SK-N-MC (cell line): ENCODE data around the gene ATXN1.

ENCODE experiments used
- DNase-seq: peaks from one replicate; pipeline ENCODE4 v3.0.0-alpha.2; 2011; ENCODE audit warnings: low read depth, low spot score
- H3K27ac ChIP-seq: fragments of 200-600 bp; sonication (generic); 2 replicates; pipeline ENCODE4 v1.5.1; 2016; ENCODE audit warnings: mixed run types
- H3K36me3 ChIP-seq: fragments of 200-600 bp; sonication (generic); 2 replicates; pipeline ENCODE4 v1.6.1; 2017; ENCODE audit warnings: antibody characterized with exemption, low read length, mixed read lengths; ENCODE audit not compliant: insufficient read depth
- H3K4me3 ChIP-seq: fragments of 200-600 bp; sonication (generic); 2 replicates; pipeline ENCODE4 v1.5.1; 2016
- H3K9ac ChIP-seq: fragments of 200-600 bp; sonication (generic); 2 replicates; pipeline ENCODE4 v1.8.0; 2017; ENCODE audit warnings: mixed run types, mixed read lengths; ENCODE audit not compliant: insufficient read length
- H3K9me3 ChIP-seq: fragments of 200-600 bp; sonication (generic); 2 replicates; pipeline ENCODE4 v1.6.1; 2017; ENCODE audit warnings: low read depth, mild to moderate bottlenecking, antibody characterized with exemption, low read length, moderate library complexity, mixed read lengths
- EZH2 ChIP-seq: fragments of 200-600 bp; sonication (generic); IDR thresholded peaks from one replicate; pipeline ENCODE4 v1.6.1; 2017; ENCODE audit warnings: antibody characterized with exemption
- FOXP2 ChIP-seq: optimal IDR thresholded peaks from 2 replicates; pipeline ENCODE3; 2011; ENCODE audit warnings: mild to moderate bottlenecking, moderate library complexity; ENCODE audit not compliant: insufficient read depth; ENCODE audit errors: extremely low read length, control extremely low read depth
- POLR2AphosphoS5 ChIP-seq: IDR thresholded peaks from 2 replicates; pipeline ENCODE4 v1.6.1; 2012; ENCODE audit warnings: mild to moderate bottlenecking, low read depth, low read length, borderline replicate concordance

The ATXN1 gene

DNA sequence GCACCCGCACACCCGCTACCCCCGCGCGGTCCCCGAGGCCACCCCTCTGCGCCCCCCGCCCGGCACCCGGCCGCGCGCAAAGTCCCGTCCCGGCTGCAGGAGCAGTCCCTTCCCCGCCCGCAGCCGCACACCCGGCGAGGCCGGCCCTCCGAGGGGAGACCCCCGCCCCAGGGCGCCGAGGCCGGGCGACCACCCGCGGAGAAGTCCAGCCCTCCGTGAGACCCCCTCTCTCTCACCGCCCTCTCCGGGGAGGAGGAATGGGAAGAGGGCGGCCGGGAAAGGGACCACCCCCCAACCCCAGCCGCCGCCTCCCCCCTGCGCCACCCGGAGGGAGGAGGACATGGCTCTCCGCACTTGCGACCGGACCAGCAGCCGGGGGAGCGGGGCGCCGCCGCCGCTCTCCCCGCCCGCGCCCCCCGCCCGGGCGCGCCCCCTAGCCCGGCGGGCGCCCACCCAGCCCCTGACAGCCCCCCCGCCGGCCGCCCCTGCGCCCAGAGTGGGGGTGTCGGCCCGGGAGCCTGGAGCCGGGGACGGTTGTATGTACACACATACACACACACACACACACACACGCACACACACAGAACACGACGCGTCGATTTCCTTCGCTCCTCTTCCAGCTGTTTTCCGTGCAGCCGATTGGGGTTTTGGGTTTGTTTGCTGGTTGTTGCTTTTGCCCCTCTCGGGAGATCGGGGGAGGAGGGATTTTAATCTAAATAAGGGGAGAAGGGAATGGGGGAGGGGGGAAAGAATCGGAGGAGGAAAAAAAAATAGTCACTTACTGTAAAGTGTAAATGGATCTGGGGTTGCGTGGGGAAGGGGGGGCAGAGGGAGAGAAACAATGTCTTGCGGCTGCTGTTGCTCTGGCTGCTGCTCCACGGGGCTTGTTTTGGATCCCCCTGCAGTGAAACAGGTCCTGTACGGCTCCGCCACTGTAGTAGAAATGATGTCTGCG, at the start of gene ATXN1:
Gene ATXN1 (minus strand): TSS at position 945 of the 955 bp plus-strand sequence.
- peak within 1 kb of the TSS; percentile 49 for H3K9ac ChIP-seq
- peak within 1 kb of the TSS; percentile 91 for H3K4me3 ChIP-seq
- DNase-seq = no peak
- no peaks in the 10 kb centered on the region for H3K9me3 ChIP-seq
- no peaks in the 10 kb centered on the region for H3K36me3 ChIP-seq
- H3K27ac ChIP-seq = no peak within 1 kb of the TSS
- TF ChIP-seq POLR2AphosphoS5 = no peak
- no peak for TF ChIP-seq FOXP2
- TF ChIP-seq EZH2 = no peak

DNA sequence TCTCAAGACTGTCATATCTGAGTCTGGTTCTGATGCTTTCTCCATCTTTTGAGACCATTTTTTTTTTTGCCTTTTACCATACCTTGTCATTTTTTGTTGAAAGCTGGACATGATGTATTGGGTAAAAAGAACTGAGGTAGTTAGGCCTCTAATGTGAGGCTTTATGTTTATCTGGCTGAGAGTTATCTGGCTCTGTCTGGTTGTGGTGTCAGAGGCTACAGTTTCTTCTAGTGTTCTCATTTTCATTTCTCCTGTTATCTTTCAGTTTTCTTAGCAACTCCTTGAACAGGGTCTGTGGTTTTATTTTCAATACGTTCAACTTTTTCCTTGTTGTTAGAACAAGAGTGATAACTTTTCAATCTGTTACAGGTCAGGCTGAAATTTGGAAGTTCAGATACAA, 49.2 kb upstream of the ATXN1 start:
- Histone ChIP-seq H3K9me3 (peaks cover 12% of the 10 kb centered on the region; the same call in 1 of the 2 replicates), H3K36me3 (no peaks in the 10 kb centered on the region), H3K4me3 (no peak overlapping the region), H3K9ac (no peak overlapping the region), H3K27ac (no peak overlapping the region)
- TF ChIP-seq FOXP2 (no peak), EZH2 (no peak), POLR2AphosphoS5 (no peak)
- DNase-seq = no peak

DNA sequence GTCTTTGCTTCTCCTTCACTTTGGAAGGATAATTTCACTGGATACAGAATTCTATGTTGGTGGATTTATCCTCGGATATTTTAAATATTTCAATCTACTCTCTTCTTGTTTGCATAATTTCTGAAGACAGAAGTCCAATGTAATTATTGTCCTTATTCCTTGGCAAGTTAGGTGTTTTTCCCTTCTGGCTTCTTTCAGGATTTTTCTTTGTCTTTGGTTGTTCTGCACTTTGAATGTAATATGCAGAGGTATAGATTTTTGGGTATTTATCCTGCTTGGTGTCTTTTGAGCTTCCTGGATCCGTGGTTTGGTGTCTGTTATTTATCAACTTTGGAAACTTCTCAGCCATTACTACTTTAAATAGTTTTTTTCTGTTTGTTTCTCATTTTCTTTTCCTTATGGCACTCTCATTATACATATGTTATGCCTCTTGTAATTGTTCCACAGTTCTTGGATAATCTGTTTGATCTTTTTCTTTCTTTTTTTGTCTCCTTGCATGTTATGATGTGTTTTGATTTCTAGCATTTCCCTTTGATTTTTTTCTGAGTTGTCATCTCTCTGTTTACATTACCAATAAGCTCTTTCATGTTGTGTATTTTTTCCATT, 48.6 kb upstream of the ATXN1 start:
- Histone ChIP-seq H3K4me3 (no peak overlapping the region), H3K27ac (no peak overlapping the region), H3K9ac (no peak overlapping the region), H3K36me3 (no peaks in the 10 kb centered on the region), H3K9me3 (peaks cover 12% of the 10 kb centered on the region; the same call in 1 of the 2 replicates)
- no peak for DNase-seq
- TF ChIP-seq EZH2 (no peak), FOXP2 (no peak), POLR2AphosphoS5 (no peak)

DNA sequence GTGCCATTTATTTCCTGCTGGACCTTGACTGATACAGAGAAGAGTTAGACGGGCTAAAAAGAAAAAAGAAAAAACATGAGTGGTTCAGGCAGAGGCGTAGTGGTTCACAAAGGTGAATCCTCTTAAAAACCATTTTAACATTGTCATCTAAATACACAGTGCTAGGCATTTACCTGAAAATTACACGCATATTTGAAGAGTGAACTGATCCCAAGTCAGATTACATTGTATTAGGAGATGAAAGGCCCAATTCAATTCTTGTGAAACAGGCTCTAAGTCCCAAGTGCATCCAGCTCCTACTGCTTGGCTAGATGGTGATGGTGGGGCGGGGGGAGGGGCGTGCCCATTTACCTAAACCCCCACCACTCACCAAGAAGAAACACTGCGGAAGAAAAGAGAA, 46.7 kb upstream of the ATXN1 start:
- DNase-seq = no peak
- no peak for TF ChIP-seq POLR2AphosphoS5
- TF ChIP-seq FOXP2 = no peak
- TF ChIP-seq EZH2 = no peak
- Histone ChIP-seq H3K36me3 (no peaks in the 10 kb centered on the region), H3K9ac (no peak overlapping the region), H3K9me3 (peaks cover 7% of the 10 kb centered on the region; the same call in 1 of the 2 replicates), H3K4me3 (no peak overlapping the region), H3K27ac (no peak overlapping the region)

DNA sequence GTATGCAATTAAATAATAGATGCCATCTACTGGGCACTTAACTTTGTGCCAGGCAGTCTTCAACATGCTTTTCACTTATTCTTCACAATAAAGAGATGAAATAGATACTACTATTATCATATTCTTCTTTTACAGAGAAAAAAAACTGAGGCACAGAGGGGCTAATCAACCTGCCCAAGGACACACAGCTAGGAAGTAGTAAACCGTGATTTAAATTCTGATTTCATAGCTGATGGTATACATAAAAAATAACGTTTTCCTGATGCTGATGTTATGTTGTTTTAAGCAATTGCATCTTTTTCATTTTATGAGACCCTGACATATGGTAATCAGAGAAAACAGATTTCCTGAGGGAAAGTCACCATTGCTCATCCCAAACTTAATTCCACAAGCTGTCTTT, 45.1 kb upstream of the ATXN1 start:
- TF ChIP-seq EZH2 = no peak
- no peak for TF ChIP-seq FOXP2
- no peak for TF ChIP-seq POLR2AphosphoS5
- Histone ChIP-seq H3K9ac (no peak overlapping the region), H3K36me3 (no peaks in the 10 kb centered on the region), H3K27ac (no peak overlapping the region), H3K4me3 (no peak overlapping the region; the same call in 1 of the 2 replicates), H3K9me3 (0 out of 2 replicates have a peak, but pooled peaks cover 6% of the 10 kb centered on the region)
- no peak for DNase-seq

DNA sequence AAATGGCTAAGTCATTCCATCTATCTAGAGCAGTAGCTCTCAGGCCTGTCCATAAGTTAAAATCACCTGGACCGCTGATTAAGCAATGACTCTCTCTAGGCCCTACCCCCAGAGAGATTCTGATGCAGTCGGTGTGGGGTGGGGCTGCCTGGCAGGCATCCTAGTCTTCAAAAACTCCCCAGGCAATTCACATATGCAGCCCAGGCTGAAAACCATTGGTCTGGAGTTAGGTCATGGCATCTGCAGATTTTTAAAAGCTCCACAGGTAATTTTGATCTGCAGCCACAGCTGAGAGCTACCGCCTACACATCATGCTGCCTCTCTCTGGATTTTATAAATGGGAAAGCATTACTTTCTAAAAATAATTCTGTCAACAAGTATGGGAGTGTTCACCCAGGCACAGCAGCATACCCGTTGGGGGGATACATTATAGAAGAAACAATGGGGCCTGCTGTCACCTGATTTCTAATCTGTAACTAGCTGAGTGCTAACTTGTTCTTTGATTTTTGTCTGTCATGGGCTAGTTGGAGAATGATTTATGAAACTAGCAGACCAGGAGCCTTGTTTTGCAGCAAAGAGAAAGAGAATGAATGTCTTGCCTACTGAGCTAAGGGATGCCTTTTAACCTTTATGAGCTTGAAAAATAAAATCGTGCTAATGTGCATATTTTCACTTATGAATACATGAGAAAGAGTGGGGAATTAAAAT, 44.1 kb upstream of the ATXN1 start:
- TF ChIP-seq POLR2AphosphoS5 (no peak), FOXP2 (no peak), EZH2 (no peak)
- no peaks in the 10 kb centered on the region for H3K36me3 ChIP-seq
- peak overlapping the region; percentile 54 for H3K4me3 ChIP-seq
- H3K9me3 ChIP-seq = 0 out of 2 replicates have a peak, but pooled peaks cover 5% of the 10 kb centered on the region
- H3K9ac ChIP-seq = no peak overlapping the region
- no peak for DNase-seq
- peak overlapping the region; percentile 65 for H3K27ac ChIP-seq

DNA sequence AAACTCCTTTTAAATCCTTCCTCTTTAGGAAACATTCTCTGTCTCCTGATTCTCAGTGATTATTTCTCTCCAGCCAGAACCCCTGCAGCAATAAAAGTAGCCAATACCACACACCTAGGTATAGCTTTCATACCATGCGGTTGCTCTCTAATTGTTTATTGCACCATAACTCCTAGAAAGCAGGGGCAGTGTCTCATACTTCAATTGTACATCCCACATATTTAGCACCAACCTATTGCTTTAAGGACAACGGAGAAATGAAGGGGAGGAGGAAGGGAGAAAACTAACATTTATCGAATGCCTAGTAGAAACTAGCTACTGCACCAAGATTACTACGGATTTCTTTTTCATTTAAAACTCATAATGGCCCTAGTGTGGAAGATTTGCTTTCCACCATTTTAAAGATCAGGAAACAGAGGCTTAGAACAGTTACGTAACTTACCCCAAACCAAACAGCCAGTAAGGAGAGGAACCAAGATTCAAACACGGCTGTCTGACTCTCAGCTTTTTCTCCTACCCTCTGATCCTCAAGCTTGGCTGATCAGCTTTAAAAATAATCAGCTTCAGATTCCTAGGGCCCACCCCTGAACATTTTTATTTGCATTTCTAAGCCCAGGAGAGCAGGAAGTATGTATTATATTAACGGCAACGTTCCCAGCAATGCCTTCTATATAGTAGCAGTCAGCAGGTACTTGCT, 43.4 kb upstream of the ATXN1 start:
- TF ChIP-seq EZH2 (no peak), FOXP2 (no peak), POLR2AphosphoS5 (no peak)
- Histone ChIP-seq H3K36me3 (no peaks in the 10 kb centered on the region), H3K9me3 (no peaks in the 10 kb centered on the region), H3K27ac (peak overlapping the region; percentile 65), H3K9ac (no peak overlapping the region), H3K4me3 (peak overlapping the region; percentile 54)
- DNase-seq = no peak

DNA sequence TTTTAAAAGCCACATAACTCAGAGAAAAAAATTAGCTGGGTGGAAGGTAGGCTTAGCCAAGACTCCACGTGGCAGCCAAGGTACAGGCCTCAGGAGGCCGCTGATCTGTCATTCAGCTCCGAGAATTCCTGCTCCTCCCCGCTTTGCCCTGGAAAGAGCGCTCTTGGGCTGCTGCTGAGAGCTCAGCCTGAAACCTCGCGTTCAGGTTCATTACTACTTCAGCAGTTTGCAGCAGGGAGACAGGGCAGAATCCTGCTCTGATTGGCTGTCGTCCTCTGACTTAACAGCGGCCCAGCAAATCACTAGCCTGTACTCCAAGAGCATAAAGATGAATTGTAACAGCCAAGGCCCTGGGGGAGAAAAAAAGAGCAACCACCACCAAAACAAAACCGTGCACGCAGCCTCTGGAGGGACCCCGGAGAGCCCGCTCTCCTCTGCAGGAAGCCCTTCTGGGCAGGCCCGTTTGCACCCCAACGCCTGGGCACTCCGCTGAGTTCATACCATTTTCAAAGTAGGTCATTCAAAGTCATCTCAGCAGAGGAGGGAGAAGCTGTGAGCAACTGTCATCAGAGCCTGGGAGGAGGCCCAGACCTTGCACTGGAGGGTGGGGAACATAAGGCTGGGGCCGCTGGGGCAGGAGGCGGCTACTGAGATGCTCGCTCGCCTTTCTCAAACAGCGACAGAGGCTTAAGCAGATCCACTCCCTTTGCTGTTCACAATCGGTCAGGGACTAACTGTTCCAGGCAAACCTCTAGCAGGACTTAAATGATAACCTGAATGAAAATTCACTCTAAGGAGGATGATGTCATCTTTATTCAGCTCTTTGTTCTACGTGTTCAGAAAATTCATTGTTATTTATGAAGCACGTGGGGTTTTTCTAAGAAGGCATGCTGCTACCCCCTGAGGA, 42.3 kb upstream of the ATXN1 start:
- Histone ChIP-seq H3K4me3 (no peak overlapping the region), H3K9me3 (no peaks in the 10 kb centered on the region), H3K27ac (no peak overlapping the region), H3K36me3 (no peaks in the 10 kb centered on the region), H3K9ac (no peak overlapping the region)
- TF ChIP-seq POLR2AphosphoS5 (peak; percentile 41; the same call in 1 of the 2 replicates), FOXP2 (no peak), EZH2 (no peak)
- no peak for DNase-seq
